Breast epithelium (tissue), 3 donors: ENCODE results near the gene A4GALT.

Experiments used
- CTCF ChIP-seq, 3 donors: fragments of 450-650 bp; IDR thresholded peaks; one replicate each; pipeline ENCODE4 v1.5.1; 2016 to 2017; ENCODE audit warnings: antibody characterized with exemption in 3 of 3, mild to moderate bottlenecking in 3 of 3, moderate library complexity in 3 of 3
- POLR2A ChIP-seq: fragments of 450-650 bp; IDR thresholded peaks from one replicate; pipeline ENCODE4 v1.6.1; 2016; ENCODE audit warnings: antibody characterized with exemption, mild to moderate bottlenecking, moderate library complexity

DNA sequence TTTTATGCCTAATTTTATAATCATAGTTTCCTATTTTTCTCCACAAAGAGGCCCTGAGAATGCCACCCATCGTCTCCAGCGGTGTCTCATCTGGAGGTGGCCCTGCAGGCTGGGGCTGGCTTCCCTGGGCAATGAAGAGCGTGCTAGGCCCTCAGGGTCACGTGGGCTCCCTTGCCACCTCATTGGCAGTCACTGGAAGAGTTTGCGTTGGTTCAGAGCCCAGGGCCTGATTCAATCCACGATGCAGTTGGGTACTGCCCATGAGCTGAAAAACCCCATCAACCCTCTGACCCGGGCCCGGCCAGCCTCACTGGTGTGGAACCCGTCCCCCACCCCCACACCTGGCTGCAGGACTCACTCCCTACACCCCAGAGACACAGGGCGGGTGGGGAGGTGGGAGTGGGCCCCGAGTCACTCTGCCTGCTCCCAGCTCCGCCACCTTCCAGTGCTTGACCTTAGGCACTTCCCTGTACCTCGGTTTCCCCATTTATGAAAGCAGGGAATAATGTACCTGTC, 43.4 kb upstream of the A4GALT start:
- no peak for TF ChIP-seq POLR2A
- TF ChIP-seq CTCF (IDR thresholded peaks at IDR 0.05): no peak
